HL-60 (cell line): ENCODE results near the gene FAM83G.

ENCODE experiments used
- POLR2AphosphoS5 ChIP-seq: IDR thresholded peaks from 2 replicates; pipeline ENCODE4 v1.6.1; 2012; ENCODE audit warnings: low read depth
- TF ChIP-seq, protein P1 (sequence below): IDR thresholded peaks from one replicate; pipeline ENCODE4 v1.5.1; 2011; ENCODE audit warnings: low read length, control low read depth, inconsistent platforms; ENCODE audit not compliant: insufficient read depth
- TF ChIP-seq, protein P2 (sequence below): IDR thresholded peaks from 2 replicates; pipeline ENCODE4 v1.6.1; 2012; ENCODE audit warnings: low read depth; ENCODE audit not compliant: insufficient replicate concordance

DNA sequence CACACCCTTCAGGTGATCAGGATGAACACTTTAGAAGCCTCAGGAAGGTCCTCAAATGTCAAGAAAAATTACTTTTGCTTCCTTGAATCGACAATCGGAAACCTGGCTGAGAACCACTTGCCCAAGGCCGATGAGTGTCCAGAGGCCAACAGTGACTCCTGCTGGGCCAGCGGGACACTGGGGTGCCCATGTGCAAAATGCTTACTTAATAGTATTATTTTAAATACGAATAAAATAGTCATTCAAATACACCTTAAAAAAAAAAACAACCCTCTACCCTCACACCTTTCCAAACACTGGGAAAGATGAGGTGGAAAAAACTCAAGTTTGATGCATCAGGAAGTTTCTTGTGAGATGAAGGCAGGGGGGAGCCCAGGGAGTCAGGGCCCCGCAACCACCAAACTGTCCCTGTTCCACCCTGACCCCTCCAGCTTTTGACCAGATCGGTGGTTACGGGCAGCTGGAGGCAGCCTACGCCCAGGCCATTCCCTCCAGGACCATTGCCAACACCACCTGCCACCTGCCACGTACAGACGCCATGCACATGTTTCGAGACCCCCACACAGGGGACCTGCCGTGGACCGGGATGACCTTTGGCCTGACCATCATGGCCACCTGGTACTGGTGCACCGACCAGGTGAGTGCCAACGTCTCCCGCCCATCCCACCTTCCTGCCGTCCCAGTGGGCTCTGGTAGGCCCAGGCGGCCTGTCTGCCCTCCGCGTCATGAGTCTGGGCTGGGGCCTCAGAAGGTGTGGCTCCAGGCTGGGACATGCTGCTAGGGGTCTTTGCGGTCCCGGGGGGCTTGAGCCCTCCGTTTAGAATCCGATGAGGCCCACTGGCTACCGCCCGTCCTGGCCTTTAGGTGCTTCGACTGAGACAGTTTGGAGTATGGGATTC is 33.7 kb downstream of the FAM83G start:
- TF ChIP-seq, protein P1, sequence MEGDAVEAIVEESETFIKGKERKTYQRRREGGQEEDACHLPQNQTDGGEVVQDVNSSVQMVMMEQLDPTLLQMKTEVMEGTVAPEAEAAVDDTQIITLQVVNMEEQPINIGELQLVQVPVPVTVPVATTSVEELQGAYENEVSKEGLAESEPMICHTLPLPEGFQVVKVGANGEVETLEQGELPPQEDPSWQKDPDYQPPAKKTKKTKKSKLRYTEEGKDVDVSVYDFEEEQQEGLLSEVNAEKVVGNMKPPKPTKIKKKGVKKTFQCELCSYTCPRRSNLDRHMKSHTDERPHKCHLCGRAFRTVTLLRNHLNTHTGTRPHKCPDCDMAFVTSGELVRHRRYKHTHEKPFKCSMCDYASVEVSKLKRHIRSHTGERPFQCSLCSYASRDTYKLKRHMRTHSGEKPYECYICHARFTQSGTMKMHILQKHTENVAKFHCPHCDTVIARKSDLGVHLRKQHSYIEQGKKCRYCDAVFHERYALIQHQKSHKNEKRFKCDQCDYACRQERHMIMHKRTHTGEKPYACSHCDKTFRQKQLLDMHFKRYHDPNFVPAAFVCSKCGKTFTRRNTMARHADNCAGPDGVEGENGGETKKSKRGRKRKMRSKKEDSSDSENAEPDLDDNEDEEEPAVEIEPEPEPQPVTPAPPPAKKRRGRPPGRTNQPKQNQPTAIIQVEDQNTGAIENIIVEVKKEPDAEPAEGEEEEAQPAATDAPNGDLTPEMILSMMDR = no peak
- TF ChIP-seq, protein P2, sequence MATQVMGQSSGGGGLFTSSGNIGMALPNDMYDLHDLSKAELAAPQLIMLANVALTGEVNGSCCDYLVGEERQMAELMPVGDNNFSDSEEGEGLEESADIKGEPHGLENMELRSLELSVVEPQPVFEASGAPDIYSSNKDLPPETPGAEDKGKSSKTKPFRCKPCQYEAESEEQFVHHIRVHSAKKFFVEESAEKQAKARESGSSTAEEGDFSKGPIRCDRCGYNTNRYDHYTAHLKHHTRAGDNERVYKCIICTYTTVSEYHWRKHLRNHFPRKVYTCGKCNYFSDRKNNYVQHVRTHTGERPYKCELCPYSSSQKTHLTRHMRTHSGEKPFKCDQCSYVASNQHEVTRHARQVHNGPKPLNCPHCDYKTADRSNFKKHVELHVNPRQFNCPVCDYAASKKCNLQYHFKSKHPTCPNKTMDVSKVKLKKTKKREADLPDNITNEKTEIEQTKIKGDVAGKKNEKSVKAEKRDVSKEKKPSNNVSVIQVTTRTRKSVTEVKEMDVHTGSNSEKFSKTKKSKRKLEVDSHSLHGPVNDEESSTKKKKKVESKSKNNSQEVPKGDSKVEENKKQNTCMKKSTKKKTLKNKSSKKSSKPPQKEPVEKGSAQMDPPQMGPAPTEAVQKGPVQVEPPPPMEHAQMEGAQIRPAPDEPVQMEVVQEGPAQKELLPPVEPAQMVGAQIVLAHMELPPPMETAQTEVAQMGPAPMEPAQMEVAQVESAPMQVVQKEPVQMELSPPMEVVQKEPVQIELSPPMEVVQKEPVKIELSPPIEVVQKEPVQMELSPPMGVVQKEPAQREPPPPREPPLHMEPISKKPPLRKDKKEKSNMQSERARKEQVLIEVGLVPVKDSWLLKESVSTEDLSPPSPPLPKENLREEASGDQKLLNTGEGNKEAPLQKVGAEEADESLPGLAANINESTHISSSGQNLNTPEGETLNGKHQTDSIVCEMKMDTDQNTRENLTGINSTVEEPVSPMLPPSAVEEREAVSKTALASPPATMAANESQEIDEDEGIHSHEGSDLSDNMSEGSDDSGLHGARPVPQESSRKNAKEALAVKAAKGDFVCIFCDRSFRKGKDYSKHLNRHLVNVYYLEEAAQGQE = no peak
- no peak for TF ChIP-seq POLR2AphosphoS5
